H1 (cell line): ENCODE results near the gene CCDC178. TPM values are rescaled to one million over a fixed set of nuclear protein-coding genes. Genes with fewer than 3 reads are reported as not detected.

Experiments used
- CTCF ChIA-PET: fragments of 300-600 bp; sonication (Branson Sonifier 250); formaldehyde crosslinking; loops from one replicate; lab custom pipeline; 2021; ENCODE audit not compliant: partially characterized antibody; lab: Charles Lee
- POLR2A ChIA-PET: fragments of 300-600 bp; sonication (Branson Sonifier 250); formaldehyde crosslinking; loops from one replicate; lab custom pipeline; 2021; ENCODE audit warnings: inconsistent platforms; ENCODE audit not compliant: partially characterized antibody; lab: Charles Lee
- DNase-seq, 2 experiments: peaks; one replicate each; pipeline versions ENCODE4 v3.0.0 to v3.0.0-alpha.2; 2010 to 2022; ENCODE audit warnings: low spot score in 2 of 2, low read depth in 1 of 2, mixed read lengths in 1 of 2
- FAIRE-seq: peaks from 2 replicates; lab custom pipeline; 2011; peaks lifted over from hg19 to GRCh38; lab: Jason Lieb, UNC
- H2AFZ ChIP-seq: 2 replicates; pipeline ENCODE4 v1.8.1; 2012; ENCODE audit warnings: low read length, inconsistent platforms
- H2AK5ac ChIP-seq: 2 replicates; pipeline ENCODE4 v1.6.1; 2013; ENCODE audit warnings: low read depth, low read length
- H2BK120ac ChIP-seq: replicated peaks from 2 replicates; pipeline ENCODE3; 2013; ENCODE audit warnings: low read depth, low read length, inconsistent platforms
- H2BK12ac ChIP-seq: 2 replicates; pipeline ENCODE4 v1.6.1; 2013; ENCODE audit warnings: low read depth, low read length
- H2BK15ac ChIP-seq: 2 replicates; pipeline ENCODE4 v1.6.1; 2013; ENCODE audit warnings: low read length
- H2BK20ac ChIP-seq: 2 replicates; pipeline ENCODE4 v1.6.1; 2013; ENCODE audit warnings: low read length
- H2BK5ac ChIP-seq: 2 replicates; pipeline ENCODE4 v1.6.1; 2013; ENCODE audit warnings: low read depth, low read length
- H3K14ac ChIP-seq: 2 replicates; pipeline ENCODE4 v1.6.1; 2013; ENCODE audit warnings: inconsistent platforms; ENCODE audit not compliant: insufficient read length
- H3K18ac ChIP-seq: 2 replicates; pipeline ENCODE4 v1.6.1; 2013; ENCODE audit warnings: low read length; ENCODE audit errors: extremely low read depth
- H3K23ac ChIP-seq: 2 replicates; pipeline ENCODE4 v1.6.1; 2013; ENCODE audit warnings: inconsistent platforms; ENCODE audit not compliant: insufficient read length
- H3K23me2 ChIP-seq: 2 replicates; pipeline ENCODE4 v1.6.1; 2013; ENCODE audit warnings: low read depth, low read length
- H3K27ac ChIP-seq: 2 replicates; pipeline ENCODE4 v1.6.1; 2011; ENCODE audit warnings: low read depth, low read length, inconsistent platforms
- H3K27me3 ChIP-seq, 4 experiments: replicated peaks in 1 of 4; 1 replicate in 1 of 4; 2 replicates in 3 of 4; pipeline versions ENCODE4 v1.6.1 to v1.8.1; 2011 to 2013; ENCODE audit warnings: low read length in 3 of 4, mild to moderate bottlenecking in 3 of 4, inconsistent platforms in 2 of 4, mixed read lengths in 2 of 4, moderate library complexity in 1 of 4; ENCODE audit not compliant: control insufficient read depth in 3 of 4, insufficient read depth in 3 of 4; ENCODE audit errors: extremely low read depth in 1 of 4
- H3K36me3 ChIP-seq, 4 experiments: 2 replicates each; pipeline versions ENCODE4 v1.6.1 to v1.8.1; 2011 to 2013; ENCODE audit warnings: mild to moderate bottlenecking in 4 of 4, low read length in 3 of 4, moderate library complexity in 2 of 4, control low read depth in 1 of 4, inconsistent platforms in 1 of 4; ENCODE audit not compliant: insufficient read depth in 4 of 4, control insufficient read depth in 2 of 4
- H3K4ac ChIP-seq: replicated peaks from 2 replicates; pipeline ENCODE3; 2013; ENCODE audit warnings: low read length, low read depth, mixed read lengths, inconsistent platforms; ENCODE audit not compliant: insufficient read length
- H3K4me1 ChIP-seq, 4 experiments: replicated peaks in 1 of 4; 1 replicate in 1 of 4; 2 replicates in 3 of 4; pipeline versions ENCODE4 v1.6.1 to v1.8.1; 2011 to 2013; ENCODE audit warnings: low read length in 3 of 4, inconsistent platforms in 2 of 4, mixed read lengths in 1 of 4; ENCODE audit not compliant: insufficient read depth in 4 of 4, control insufficient read depth in 3 of 4
- H3K4me2 ChIP-seq, 2 experiments: 2 replicates each; pipeline versions ENCODE4 v1.6.1 to v1.8.1; 2011 to 2013; ENCODE audit warnings: low read depth in 2 of 2, low read length in 2 of 2, control low read depth in 1 of 2, inconsistent platforms in 1 of 2, mild to moderate bottlenecking in 1 of 2; ENCODE audit not compliant: insufficient read depth in 1 of 2
- H3K4me3 ChIP-seq, 4 experiments: fragments of 200-600, 300-600 bp in 1 of 4; sonication (generic), shearing (Covaris generic), sonication (Bioruptor Twin) in 1 of 4; 2 replicates each; pipeline versions ENCODE4 v1.5.1 to v1.8.1; 2011 to 2016; ENCODE audit warnings: low read length in 4 of 4, low read depth in 3 of 4, control low read depth in 2 of 4, inconsistent platforms in 2 of 4, mild to moderate bottlenecking in 2 of 4, mixed read lengths in 1 of 4, moderate library complexity in 1 of 4; ENCODE audit not compliant: insufficient read depth in 2 of 4; ENCODE audit errors: extremely low read depth in 1 of 4
- H3K56ac ChIP-seq: replicated peaks from 2 replicates; pipeline ENCODE3; 2013; ENCODE audit warnings: low read depth, mild to moderate bottlenecking, mixed read lengths, low read length, inconsistent platforms; ENCODE audit not compliant: insufficient read length
- H3K79me1 ChIP-seq: 2 replicates; pipeline ENCODE4 v1.6.1; 2013; ENCODE audit warnings: low read depth, low read length, control low read depth
- H3K79me2 ChIP-seq, 2 experiments: 2 replicates each; pipeline versions ENCODE4 v1.6.1 to v1.8.1; 2012 to 2013; ENCODE audit warnings: low read length in 2 of 2, mild to moderate bottlenecking in 2 of 2, inconsistent platforms in 1 of 2; ENCODE audit not compliant: insufficient read depth in 2 of 2, control insufficient read depth in 1 of 2
- H3K9ac ChIP-seq, 4 experiments: replicated peaks in 1 of 4; 1 replicate in 1 of 4; 2 replicates in 3 of 4; pipeline versions ENCODE4 v1.6.1 to v1.8.1; 2011 to 2013; ENCODE audit warnings: low read depth in 3 of 4, low read length in 3 of 4, control low read depth in 2 of 4, mild to moderate bottlenecking in 2 of 4, moderate library complexity in 2 of 4, inconsistent platforms in 1 of 4; ENCODE audit errors: extremely low read depth in 1 of 4
- H3K9me3 ChIP-seq, 2 experiments: 2 replicates each; pipeline versions ENCODE4 v1.6.1 to v1.8.1; 2012 to 2013; ENCODE audit warnings: mild to moderate bottlenecking in 2 of 2, moderate library complexity in 2 of 2, control low read depth in 1 of 2, inconsistent platforms in 1 of 2, low read depth in 1 of 2, low read length in 1 of 2, mixed read lengths in 1 of 2; ENCODE audit not compliant: insufficient read depth in 2 of 2
- H4K20me1 ChIP-seq, 2 experiments: replicated peaks in 1 of 2; 2 replicates each; pipeline versions ENCODE3 to v1.8.1; 2011 to 2013; ENCODE audit warnings: inconsistent platforms in 2 of 2, low read length in 2 of 2, mild to moderate bottlenecking in 1 of 2; ENCODE audit not compliant: insufficient read depth in 2 of 2, control insufficient read depth in 1 of 2
- H4K5ac ChIP-seq: 2 replicates; pipeline ENCODE4 v1.6.1; 2013; ENCODE audit warnings: low read length, low read depth, mixed read lengths, inconsistent platforms; ENCODE audit not compliant: insufficient read length
- H4K8ac ChIP-seq: 2 replicates; pipeline ENCODE4 v1.8.0; 2013; ENCODE audit warnings: mild to moderate bottlenecking, moderate library complexity, low read length, inconsistent platforms; ENCODE audit not compliant: insufficient read depth; ENCODE audit errors: extremely low read depth
- H4K91ac ChIP-seq: replicated peaks from 2 replicates; pipeline ENCODE3; 2013; ENCODE audit warnings: low read length, mixed read lengths, inconsistent platforms; ENCODE audit not compliant: insufficient read length
- CTCF ChIP-seq, 3 experiments: IDR thresholded peaks; 1 replicate in 2 of 3; 2 replicates in 1 of 3; pipeline versions ENCODE4 v1.5.1 to v1.6.1; 2011; ENCODE audit warnings: low read length in 3 of 3, mild to moderate bottlenecking in 3 of 3, inconsistent platforms in 2 of 3, low read depth in 1 of 3, moderate library complexity in 1 of 3; ENCODE audit not compliant: insufficient read depth in 1 of 3; ENCODE audit errors: control extremely low read depth in 1 of 3
- POU5F1 ChIP-seq: IDR thresholded peaks from 2 replicates; pipeline ENCODE4 v1.6.1; 2011; ENCODE audit warnings: low read depth, mild to moderate bottlenecking, low read length, moderate library complexity
- RAD21 ChIP-seq, 2 experiments: IDR thresholded peaks in 1 of 2; conservative IDR thresholded peaks in 1 of 2; 2 replicates each; pipeline ENCODE4 v1.6.1; 2011; ENCODE audit warnings: low read depth in 2 of 2, low read length in 2 of 2, improper control_type of control experiment in 1 of 2, inconsistent platforms in 1 of 2, mild to moderate bottlenecking in 1 of 2, moderate library complexity in 1 of 2
- WGBS, 2 experiments: shearing (Covaris generic) in 1 of 2; methylation state at CpG; one replicate each; pipeline versions ENCODE4 v1.1.6 to v1.1.7; 2013 to 2015; ENCODE audit warnings: low lambda C conversion rate in 2 of 2, mixed read lengths in 2 of 2, inconsistent platforms in 1 of 2, low coverage in 1 of 2, missing lambda C conversion rate in 1 of 2; ENCODE audit not compliant: insufficient replicate concordance in 2 of 2, insufficient coverage in 1 of 2, insufficient read length in 1 of 2; ENCODE audit errors: extremely low coverage in 1 of 2, missing lambda C conversion rate in 1 of 2; 5-methylcytosine and 5-hydroxymethylcytosine counted together
- polyA plus RNA-seq, 7 experiments: library from polyadenylated mRNA; depleted of rRNA in 3 of 7; stranded (reverse) in 5 of 7; unstranded in 2 of 7; fragments of >200 nt in 5 of 7; fragments of 200-250 nt in 2 of 7; gene quantifications; 1 replicate in 5 of 7; 2 replicates in 1 of 7; 4 replicates in 1 of 7; pipeline versions ENCODE4 v1.2.1 to v1.2.3, GENCODE V29; 2011 to 2013; ENCODE audit warnings: missing spikeins in 2 of 7, mixed read lengths in 2 of 7
- total RNA-seq: library from RNA; stranded (reverse); fragmentation: NEBNext Ultra II Directional; extraction: Animal tissue kit (Norgen Biotek cat#: 25700); gene quantifications from 2 replicates; pipeline ENCODE4 v1.2.1, GENCODE V29; 2021

CCDC178 gene
- total and polyA plus RNA-seq, 2 of the 8 experiments (the other 6 are each of a cell fraction or from before 2014, with no cell fraction given), result not detected

GRCh38 chr18:32919799-32920198 is 520.7 kb downstream of the CCDC178 start:
- no peak overlapping the region for H2AK5ac ChIP-seq
- no peak overlapping the region for H4K8ac ChIP-seq
- peak; percentile 95 for FAIRE-seq
- POLR2A ChIA-PET, result no interaction called here
- H3K18ac ChIP-seq, result no peak overlapping the region
- H3K23me2 ChIP-seq, result no peaks in the 10 kb centered on the region; the same call in 1 of the 2 replicates
- no peak overlapping the region for H3K56ac ChIP-seq
- peak; percentile 39 to 53 for DNase-seq
- no peak overlapping the region for H3K14ac ChIP-seq
- no peak overlapping the region for H3K9ac ChIP-seq
- no peak overlapping the region for H3K27ac ChIP-seq
- H3K4me2 ChIP-seq, result no peak overlapping the region
- no peaks in the 10 kb centered on the region for H3K79me2 ChIP-seq
- H3K4me1 ChIP-seq, result no peaks in the 10 kb centered on the region
- no peaks in the 10 kb centered on the region for H3K27me3 ChIP-seq
- no peaks in the 10 kb centered on the region for H4K20me1 ChIP-seq
- no peak overlapping the region for H2AFZ ChIP-seq
- CTCF ChIA-PET, result interaction anchor here (1.3 to 2.1 kb wide), 3 partner anchors 14 to 205 kb away, joined by 3 to 11 read pairs (median 4); no protein-coding TSS in a partner anchor
- 15% methylated on average over 2 of the region's 2 CpGs; no CpG with 5 or more reads in 1 of the 2 experiments for WGBS, 2 experiments
- H3K79me1 ChIP-seq, result no peaks in the 10 kb centered on the region
- H3K36me3 ChIP-seq, result no peaks in the 10 kb centered on the region
- no peak overlapping the region for H3K4me3 ChIP-seq
- no peak overlapping the region for H2BK12ac ChIP-seq
- no peak overlapping the region for H2BK120ac ChIP-seq
- no peak overlapping the region for H2BK5ac ChIP-seq
- H3K23ac ChIP-seq, result no peak overlapping the region
- no peak overlapping the region for H4K5ac ChIP-seq
- no peaks in the 10 kb centered on the region for H3K9me3 ChIP-seq
- H2BK20ac ChIP-seq, result no peak overlapping the region
- H2BK15ac ChIP-seq, result no peak overlapping the region
- no peak overlapping the region for H4K91ac ChIP-seq
- no peak overlapping the region for H3K4ac ChIP-seq
- TF ChIP-seq RAD21 (IDR thresholded peaks at IDR 0.05 in 1 of 2, conservative IDR thresholded peaks at IDR 0.05 in 1 of 2; ENCODE audit: low read depth in 2 of 2, low read length in 2 of 2) (peak; percentile 94), POU5F1 (no peak), CTCF (IDR thresholded peaks at IDR 0.05; ENCODE audit: control extremely low read depth in 1 of 3, insufficient read depth in 1 of 3, low read depth in 1 of 3, low read length in 3 of 3) (peak; percentile 54 to 99 (median 95))
